Fibroblast of skin of abdomen (primary cell): ENCODE measurements around the gene COL6A3.
"Not testable (repeated sequence)": the region's sequence is repeated elsewhere in the genome, so short reads cannot be mapped to it uniquely, and the experiment has no call there.

Experiments used
- DNase-seq: peaks from one replicate; pipeline ENCODE4 v3.0.0-alpha.2; 2013

The COL6A3 gene

DNA sequence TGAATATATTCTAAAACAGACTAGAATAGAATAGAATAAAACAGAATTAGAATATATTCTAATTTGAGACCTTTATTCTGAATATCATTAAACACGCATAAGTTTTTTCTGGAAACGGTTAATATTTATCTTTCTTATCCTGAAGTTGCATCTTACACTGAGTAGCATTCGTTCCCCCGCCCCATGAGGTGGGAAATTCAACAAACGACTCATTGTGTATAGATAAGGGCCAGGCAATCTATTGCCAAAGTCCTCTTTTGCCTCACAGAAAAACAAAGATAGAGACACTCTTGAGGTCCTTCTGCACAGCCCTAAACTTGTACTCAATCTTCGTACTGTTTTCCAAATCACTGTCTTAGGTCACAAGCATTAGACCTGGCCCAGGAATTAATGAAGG is 98.1 kb downstream of the COL6A3 start:
- peak; percentile 56 for DNase-seq

DNA sequence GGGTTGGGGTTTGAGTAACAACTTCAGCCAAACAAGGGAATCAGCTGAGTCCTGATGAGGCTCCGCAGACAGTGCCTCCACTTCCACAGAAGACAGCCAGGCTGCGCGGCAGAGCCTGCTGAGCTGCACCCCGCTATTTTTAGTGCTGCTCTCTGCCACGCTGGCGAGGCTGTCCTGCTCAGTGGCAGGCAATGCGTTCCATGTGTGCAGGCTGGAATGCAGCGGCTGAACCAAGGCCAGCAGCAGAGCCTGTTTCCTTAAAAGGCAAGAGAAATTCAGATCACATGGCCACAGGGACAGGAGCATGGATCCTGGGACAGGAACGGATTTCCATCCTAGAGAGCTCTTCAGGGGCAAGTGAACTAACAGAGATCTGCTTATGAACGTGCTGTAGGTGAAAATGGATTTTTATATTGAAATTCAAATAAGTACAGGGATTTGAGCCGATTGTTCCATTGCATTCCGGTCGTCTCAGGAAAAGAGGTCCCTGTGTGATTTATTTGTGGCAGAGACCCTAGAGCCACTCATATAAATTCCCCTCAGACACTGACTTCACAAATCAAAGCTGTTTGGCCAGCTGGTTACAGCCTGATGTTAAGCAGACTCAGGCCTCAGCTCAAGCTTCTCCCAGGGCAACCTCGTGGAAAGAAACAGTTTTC is 98.7 kb downstream of the COL6A3 start:
- peak; percentile 99 for DNase-seq

DNA sequence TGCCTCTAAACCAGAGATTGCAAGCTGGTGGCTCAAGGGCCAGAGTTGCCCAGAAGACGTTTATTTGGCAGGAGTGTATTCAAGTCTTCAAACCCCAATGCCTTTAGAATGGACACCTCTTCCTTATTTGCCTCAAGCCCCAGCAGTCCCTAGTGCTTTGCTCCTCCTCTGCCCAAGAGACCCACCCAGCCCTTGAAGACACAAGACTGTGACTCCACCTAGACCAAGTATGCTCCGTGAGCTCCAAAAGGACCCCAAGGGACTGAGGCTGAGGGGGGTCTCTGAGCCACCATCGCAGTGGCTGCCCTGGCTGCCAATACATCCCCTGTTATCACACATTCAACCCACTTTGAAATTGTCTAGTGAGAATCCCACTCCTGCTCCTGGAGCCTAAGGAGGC is 99.3 kb downstream of the COL6A3 start:
- no peak for DNase-seq

DNA sequence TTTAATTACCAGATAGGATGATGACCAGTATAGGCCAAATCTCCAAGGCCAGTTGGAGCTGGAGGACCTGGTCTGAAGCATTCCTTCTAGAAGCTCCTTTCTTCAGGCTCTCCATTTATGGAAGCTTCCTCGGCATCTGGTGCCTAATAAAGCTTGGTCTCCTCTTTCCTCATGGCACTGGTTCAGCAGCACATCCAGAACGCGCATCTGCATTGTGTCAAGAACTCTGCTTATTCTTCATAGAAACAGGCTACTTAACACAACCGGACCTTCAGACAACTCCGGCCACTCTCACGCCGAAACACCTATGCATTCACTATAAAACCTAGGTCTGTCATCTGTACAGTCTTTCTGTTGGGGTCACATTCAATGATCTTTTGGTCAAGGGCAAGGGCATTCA is 99.8 kb downstream of the COL6A3 start:
- no peak for DNase-seq

DNA sequence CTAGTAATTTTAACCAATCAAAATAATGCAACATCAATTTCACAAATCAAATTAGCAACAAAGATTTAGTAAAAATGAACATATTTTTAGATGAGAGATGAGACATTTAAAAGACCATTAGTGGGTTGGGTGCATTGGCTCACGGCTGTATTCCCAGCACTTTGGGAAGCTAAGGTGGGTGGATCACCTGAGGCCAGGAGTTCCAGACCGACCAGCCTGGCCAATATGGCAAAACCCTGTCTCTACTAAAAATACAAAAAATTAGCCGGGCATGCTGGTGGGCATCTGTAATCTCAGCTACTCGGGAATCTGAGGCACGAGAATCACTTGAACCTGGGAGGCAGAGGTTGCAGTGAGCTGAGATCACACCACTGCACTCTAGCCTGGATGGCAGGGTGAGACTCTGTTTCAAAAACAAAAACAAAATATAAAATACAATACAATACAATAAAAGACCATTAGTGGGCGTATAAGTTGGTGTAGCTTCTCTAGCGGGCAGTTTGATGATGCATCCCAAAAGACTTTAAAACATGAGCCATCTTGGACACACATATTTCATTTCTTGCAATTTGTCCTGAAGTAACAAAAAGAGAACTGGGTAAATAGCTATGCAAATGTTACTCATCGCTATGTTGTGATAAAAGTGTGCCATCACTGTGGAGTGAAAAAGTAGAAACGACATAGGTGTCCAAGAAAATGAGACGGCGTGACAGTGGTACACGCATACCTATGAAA is 101.8 kb downstream of the COL6A3 start:
- peak; percentile 80 for DNase-seq

DNA sequence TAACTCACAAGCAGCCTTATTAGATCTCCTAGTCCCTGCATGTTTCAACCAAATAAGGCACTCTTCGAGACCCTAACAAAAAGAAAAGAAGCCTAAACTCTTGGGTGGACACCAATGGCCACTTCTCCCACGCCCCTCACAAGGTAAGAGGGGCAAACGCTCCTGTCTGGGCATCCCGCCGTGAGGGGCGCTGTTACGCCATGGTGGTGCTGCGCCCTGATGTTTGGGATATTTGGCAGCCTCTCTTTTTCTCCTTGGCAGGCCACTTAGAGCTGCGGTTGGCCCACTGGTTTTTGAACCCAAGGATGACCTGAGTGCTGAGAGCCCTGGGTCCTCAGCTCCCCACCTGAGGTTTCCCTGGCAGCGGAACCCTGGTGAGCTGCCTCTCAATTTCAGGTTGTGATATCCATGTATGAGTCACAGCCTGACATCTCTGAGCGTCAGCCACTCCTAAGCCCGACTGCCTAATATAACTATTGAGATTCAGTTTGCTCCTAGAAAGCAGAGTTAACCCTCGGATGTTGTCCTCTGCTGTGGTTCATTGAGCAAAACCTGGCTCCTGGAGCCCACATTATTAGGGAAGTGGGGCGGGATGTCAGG is 103.3 kb downstream of the COL6A3 start:
- DNase-seq, result no peak

DNA sequence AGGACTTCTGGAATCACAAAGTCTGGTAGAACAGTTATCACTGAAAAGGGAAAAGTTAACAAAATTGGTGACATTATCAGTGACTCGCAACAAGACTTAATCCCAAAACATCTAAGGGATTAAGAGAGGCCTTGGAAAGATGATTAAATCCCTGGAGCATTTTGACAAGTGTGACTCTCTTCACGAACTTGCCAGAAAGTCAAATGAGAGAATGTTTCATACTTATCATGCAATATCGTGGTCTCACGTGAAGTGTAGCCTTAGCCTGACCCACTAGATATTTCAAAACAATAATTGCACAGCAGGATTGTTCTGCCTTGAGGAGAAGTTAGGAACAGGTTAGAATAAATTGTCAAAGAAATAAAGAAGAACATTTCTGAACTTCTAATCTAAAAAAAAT is 104.5 kb downstream of the COL6A3 start:
- peak; percentile 64 for DNase-seq

DNA sequence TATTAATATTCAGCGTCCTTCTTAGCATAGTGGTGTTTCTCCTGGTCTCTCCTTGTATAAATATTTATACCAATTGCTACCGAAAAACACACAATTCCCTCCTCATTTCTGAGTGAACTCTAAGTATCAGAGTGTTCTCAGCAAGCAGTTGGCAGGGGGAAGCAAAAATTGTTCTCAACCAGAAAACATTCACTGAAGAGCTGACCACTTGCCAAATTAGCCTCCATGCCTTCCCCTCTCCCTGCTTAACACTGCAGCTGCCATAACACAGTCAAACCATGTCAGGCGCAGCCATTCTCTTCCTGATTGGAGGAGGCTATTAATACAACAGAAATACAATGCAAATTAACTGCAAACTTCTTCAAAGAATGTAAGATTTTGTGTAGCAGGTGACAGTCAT is 105.0 kb downstream of the COL6A3 start:
- DNase-seq, result no peak

DNA sequence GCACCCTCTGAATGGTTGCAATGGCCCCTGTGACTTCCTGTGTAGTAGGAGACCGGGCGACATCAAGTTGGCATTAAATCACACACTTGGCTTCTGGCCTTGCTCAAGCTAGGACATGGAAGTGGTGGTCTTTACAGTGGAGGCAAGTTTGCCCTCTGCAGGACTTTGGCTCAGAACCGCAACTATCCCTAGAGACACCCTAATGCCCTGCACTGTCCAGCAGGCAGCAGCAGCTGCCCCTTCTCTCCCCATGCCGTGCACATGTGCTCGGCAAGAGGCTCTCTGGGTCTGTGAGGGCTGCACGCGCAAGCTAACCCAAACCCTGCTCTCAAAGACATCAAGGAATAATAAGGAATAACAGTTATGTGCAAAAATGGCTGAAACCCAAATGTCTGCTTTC is 106.5 kb downstream of the COL6A3 start:
- no peak for DNase-seq

DNA sequence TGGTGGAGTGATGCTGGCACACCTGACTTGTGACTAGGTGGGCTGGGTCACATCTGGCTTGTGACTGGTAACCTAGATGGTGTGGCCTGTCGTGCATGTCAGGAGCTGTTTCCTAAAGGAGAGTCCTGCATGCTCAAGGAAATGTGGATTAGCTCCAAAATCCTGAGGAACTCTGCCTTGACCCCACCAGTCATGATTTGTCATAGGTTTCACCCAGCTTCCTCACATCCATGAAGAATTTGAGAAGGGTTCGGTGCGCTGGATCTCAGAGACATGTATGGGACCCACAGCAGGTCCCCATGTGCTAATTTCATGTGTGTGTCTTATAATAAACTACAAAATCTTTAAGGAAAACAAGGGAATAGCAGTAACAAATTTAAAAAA is 107.2 kb downstream of the COL6A3 start:
- no peak for DNase-seq

DNA sequence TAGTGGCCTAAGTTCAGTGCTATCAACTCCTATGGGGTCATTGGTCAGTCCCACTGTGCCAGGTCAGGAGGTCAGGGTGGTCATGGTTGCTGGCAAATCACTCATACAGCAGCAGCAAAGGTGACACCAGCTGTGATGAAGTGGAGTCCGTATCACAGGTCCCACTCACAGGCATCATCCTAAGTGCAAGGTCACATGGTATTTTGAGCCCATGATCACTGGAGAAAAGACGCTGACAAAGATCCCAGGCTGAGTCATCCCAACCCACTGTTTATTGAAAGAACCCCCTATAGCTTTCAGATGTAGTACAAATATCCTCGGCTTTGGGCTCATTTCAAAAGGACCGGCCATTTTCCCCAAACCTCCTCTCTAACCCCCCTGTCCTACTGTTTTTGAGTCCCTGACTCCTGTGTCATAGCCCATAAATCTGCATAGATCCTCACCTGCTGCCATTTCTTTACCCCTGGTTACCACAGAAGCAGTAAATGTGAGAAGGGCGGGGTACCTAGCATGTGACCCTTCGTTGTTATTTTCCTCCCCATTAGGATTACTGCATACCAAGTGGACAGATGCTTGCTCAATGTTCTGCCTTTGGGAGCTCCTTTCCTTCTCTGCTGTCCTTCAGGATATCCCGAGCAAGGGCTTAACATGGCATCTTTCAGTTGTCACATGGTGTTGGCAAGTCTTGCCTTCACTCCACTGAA is 107.7 kb downstream of the COL6A3 start:
- peak; percentile 71 for DNase-seq

DNA sequence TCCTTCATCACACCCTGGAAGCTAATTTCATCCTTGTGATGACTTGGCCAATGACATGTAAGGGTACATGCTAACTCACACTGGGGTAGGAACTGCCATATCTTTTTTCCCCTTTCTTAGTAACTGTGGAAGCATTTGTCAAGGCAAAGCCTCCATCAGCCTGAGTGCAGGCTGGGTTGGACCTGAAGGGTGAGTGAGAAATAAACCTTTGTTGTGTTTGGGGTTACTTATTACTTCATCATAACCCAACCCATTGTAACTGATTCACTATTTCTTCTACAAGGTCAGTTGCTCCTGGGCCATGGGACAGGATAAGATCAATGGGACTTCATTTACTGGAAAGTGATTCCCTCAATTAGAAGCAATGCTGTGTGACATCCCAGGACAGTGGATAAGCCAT is 108.4 kb downstream of the COL6A3 start:
- DNase-seq, result no peak

DNA sequence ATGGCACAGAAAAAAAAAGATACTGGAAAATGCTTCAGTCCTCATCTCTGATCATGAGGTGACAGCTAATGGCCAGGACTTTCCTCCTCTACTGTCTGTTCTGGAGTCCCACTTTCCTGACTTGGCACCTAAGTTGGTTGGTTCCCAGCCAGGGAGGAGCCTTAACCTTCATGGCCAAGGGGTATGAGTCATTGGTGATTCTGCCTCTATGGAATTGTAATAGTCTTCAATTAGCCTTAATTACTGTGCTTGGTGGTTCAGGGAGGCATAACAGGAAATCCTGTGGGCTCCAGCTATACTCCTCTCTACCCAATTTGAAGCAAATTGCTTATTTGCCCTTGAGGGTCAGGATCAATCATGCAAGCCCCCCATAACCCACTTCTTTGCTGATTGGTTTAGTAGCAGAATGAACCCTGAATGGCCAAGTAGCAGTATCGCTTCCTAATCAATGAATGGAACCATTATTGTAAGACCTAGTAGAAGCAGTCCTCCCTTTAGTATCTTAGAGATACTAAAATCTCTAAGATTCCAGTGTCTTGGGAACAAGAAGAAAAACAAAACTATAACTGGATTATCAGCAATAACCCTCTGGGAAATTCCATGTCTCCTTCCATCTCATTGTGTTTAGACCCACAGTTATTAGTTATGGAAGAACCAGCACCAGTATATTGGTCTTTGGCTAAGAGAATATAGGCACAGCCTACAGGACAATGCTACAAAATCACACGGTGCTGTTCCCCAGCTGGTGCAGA is 109.0 kb downstream of the COL6A3 start:
- DNase-seq, result peak; percentile 95

DNA sequence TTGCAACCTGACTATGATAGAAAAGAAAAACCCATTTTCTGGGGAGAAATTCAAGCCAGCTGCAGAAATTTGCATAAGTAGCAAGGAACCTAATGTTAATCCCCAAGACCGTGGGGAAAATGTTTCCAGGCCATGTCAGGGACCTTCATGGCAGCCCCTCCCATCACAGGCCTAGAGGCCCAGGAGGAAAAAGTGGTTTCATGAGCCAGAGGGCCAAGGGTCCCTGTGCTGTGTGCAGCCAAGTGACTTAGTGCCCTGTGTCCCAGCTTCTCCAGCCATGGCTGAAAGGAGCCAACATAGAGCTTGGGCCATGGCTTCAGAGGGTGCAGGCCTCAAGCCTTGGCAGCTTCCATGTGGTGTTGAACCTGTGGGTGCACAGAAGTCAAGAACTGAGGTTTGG is 110.7 kb downstream of the COL6A3 start:
- DNase-seq, result not testable (repeated sequence)

DNA sequence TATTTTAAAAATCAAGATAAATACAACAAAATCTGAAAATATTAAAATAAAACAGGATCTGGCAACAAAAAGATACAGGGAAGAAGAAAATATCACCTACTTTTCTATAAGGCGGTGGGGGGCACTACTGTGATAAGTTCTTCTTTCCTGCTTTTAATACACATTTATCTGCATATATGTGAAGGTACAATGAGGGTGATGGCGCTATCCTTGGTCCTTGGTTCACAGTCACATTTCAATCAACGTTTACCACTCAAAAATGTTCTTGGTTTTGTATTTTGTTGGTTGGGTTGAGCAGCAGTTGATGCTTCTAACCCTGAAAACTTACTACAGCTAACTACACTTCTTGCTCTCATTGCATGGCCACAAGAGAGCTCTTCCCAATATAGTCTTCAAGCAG is 112.4 kb downstream of the COL6A3 start:
- DNase-seq, result no peak

DNA sequence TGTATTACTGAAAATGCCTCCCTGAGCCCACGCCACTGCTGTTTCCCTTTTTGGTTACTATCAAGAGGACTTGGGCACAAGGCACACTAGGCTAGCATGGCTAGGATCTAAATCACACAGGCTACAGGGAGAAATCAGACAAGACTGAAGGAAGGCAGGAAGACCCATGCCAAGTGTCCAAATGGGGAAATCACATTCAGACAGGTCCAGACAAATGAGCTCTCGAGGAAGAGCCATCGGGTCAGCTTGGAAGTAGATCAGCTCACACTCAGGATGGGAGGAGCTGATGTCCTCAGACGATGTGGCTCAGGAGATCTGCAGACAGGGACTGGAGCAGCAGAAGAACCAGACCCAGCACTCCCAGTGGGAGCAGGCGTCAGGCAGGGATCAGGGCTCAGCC is 113.2 kb downstream of the COL6A3 start:
- no peak for DNase-seq

DNA sequence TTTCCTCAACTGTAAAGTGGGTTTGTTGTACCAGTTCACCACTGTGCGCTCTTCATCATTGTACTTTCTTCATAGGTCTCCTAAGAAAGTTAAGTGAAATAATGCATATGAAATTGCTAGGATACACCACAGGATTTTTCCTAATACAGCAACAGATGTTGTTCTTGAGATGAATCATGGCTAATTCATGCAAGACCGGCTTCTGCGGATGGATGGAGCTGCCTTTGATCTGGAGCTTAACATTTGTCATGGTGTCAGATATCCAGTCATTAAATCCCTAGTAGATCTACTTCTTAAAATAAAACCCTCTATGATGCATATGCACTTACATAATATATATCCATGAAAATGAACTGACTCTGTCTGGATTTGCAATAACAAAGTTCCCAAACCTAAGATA is 114.1 kb downstream of the COL6A3 start:
- DNase-seq, result peak; percentile 99

DNA sequence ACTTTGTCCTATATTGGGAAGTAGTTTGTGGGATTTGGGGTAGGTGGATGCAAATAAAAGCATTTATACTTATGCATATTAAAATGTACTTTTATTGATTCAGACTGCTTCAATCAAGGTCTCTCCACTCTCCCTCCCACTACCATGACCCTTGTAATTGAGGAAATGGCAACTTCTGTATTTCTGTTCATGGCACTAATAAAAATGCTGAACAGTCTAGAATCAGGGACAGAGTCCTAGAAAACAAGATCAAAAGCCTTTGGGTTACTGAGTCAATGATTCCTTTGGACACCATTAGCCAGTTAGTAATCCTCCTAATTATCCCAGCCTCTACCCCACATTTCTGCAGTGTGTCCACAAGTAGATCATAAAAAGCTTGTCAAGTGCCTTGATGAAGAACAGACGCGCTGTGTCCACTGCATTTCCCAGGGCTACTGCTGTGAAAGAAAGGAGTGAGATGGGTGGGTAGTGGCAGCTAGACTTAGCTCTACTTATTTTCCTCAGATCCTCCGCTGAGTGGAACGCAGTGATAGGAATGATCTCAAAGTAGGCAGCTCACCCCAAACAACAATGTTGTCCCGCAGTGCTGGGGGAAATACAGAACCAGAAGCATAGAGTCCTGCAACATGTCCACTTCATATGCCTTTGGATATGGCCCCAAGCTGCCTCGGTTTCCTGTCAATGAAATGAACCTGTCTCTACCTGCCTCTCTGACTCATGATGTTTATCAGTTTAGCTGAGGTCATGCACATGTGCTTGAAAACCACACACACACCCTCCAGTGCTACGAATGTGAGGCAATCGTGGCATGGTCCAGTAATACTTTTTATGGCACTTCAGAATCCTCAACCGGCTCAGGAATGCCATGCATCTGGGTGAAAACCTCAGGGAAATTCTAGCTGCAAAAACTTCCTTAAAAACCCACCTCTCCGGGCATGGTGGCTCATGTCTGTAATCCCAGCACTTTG is 115.5 kb downstream of the COL6A3 start:
- peak; percentile 88 for DNase-seq

DNA sequence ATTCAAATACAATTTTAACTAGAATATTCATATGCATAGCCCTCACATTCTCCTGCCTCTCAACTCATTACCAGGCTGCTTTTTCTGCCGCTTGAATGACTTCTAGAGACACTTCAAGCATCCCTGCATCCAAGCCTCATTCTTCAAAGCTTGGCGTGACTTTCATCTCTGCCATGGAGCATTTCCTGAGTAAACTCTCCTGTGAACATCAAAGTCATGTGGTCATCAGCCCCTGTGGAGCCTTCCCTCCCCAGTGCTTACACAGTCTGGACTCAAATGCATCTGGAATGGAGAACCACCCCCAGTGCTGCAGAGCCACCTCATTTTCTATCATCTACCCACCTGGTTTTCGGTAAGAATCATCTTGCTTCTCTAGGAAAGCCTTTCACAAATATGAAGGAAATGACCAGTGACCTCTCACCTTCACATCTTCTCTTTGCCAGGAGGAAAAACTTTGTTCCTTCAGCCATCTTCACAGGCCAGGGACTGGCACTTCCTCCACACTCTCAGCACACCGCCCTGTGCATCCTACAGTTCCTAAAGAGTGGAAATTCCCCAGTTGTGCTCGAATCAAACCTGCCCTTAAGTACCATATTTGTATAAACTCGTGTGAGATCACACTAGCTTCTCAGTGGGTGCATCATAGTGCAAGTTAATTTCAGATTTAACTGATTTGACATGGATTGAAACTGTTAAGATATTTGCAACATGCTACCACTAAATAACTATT is 116.4 kb downstream of the COL6A3 start:
- DNase-seq, result no peak

DNA sequence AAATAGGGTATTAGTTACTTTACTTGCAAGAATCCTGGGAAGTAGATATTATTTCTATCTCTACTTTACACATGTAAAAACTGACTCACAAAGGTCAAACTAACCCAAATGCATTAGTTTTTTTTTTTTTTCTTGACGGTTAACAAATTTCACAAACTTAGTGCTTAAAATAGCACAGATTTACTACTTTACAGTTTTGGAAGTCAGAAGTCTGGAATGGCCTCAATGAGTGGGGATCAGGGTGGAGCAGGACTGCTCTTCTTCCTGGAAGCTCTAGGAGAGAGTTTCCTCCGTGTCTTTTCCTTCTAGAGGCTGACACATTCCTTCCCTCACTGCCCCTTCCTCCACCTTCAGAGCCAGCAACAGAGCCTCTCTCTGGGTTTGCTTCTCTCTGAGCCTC is 117.2 kb downstream of the COL6A3 start:
- peak; percentile 81 for DNase-seq
